Osteoblast (primary cell): ENCODE measurements around the gene COMMD10. TPM values are rescaled to one million over a fixed set of nuclear protein-coding genes. Genes with fewer than 3 reads are reported as not detected.

Experiments
- DNase-seq: peaks from one replicate; pipeline ENCODE4 v3.0.0; 2011; ENCODE audit warnings: low spot score, mixed read lengths; ENCODE audit not compliant: insufficient read length; ENCODE audit errors: missing footprints
- H2AFZ ChIP-seq: 2 replicates; pipeline ENCODE4 v1.6.0; 2011; ENCODE audit warnings: mild to moderate bottlenecking, low read length
- H3K27ac ChIP-seq: 2 replicates; pipeline ENCODE4 v1.5.1; 2011; ENCODE audit warnings: mild to moderate bottlenecking, low read depth, low read length, moderate library complexity
- H3K27me3 ChIP-seq: 2 replicates; pipeline ENCODE4 v1.6.0; 2012; ENCODE audit warnings: mild to moderate bottlenecking, control low read depth, inconsistent platforms, low read length, moderate library complexity; ENCODE audit not compliant: insufficient read depth
- H3K36me3 ChIP-seq: 2 replicates; pipeline ENCODE4 v1.5.1; 2011; ENCODE audit warnings: mild to moderate bottlenecking, low read length, control low read depth, moderate library complexity; ENCODE audit not compliant: insufficient read depth
- H3K4me1 ChIP-seq: 2 replicates; pipeline ENCODE4 v1.5.1; 2011; ENCODE audit warnings: mild to moderate bottlenecking, low read length, control low read depth, moderate library complexity; ENCODE audit not compliant: insufficient read depth
- H3K4me2 ChIP-seq: 2 replicates; pipeline ENCODE4 v1.6.0; 2011; ENCODE audit warnings: mild to moderate bottlenecking, low read length; ENCODE audit not compliant: insufficient read depth
- H3K4me3 ChIP-seq: fragments of 200-600 bp; sonication (generic); 3 replicates; pipeline ENCODE4 v1.5.1; 2012; ENCODE audit warnings: mild to moderate bottlenecking, low read length, inconsistent platforms; ENCODE audit not compliant: insufficient read depth
- H3K79me2 ChIP-seq: 2 replicates; pipeline ENCODE4 v1.6.0; 2012; ENCODE audit warnings: mild to moderate bottlenecking, low read length, control low read depth, inconsistent platforms; ENCODE audit not compliant: insufficient read depth
- H3K9me3 ChIP-seq: 2 replicates; pipeline ENCODE4 v1.5.1; 2011; ENCODE audit warnings: low read depth, low read length, control low read depth
- H4K20me1 ChIP-seq: 2 replicates; pipeline ENCODE4 v1.6.0; 2012; ENCODE audit warnings: mild to moderate bottlenecking, low read length, control low read depth; ENCODE audit not compliant: insufficient read depth
- total RNA-seq: library from RNA; depleted of rRNA; stranded (reverse); fragments of >200 nt; gene quantifications from 2 replicates; pipeline ENCODE4 v1.2.3, GENCODE V29; 2012
- TF ChIP-seq, protein P1 (sequence below): IDR thresholded peaks from 2 replicates; pipeline ENCODE4 v1.5.1; 2011; ENCODE audit warnings: mild to moderate bottlenecking, low read depth, low read length, moderate library complexity; ENCODE audit errors: extremely low read depth

Gene COMMD10
- total RNA-seq, 1 donor, result 29.7 TPM

- no peak overlapping the region for H2AFZ ChIP-seq
- H3K79me2 ChIP-seq, result no peaks in the 10 kb centered on the region
- no peak overlapping the region for H3K27ac ChIP-seq
- H3K4me3 ChIP-seq, result no peak overlapping the region
- no peak for DNase-seq
- H3K9me3 ChIP-seq, result no peaks in the 10 kb centered on the region
- no peak overlapping the region for H3K4me2 ChIP-seq
- TF ChIP-seq, protein P1, sequence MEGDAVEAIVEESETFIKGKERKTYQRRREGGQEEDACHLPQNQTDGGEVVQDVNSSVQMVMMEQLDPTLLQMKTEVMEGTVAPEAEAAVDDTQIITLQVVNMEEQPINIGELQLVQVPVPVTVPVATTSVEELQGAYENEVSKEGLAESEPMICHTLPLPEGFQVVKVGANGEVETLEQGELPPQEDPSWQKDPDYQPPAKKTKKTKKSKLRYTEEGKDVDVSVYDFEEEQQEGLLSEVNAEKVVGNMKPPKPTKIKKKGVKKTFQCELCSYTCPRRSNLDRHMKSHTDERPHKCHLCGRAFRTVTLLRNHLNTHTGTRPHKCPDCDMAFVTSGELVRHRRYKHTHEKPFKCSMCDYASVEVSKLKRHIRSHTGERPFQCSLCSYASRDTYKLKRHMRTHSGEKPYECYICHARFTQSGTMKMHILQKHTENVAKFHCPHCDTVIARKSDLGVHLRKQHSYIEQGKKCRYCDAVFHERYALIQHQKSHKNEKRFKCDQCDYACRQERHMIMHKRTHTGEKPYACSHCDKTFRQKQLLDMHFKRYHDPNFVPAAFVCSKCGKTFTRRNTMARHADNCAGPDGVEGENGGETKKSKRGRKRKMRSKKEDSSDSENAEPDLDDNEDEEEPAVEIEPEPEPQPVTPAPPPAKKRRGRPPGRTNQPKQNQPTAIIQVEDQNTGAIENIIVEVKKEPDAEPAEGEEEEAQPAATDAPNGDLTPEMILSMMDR, result no peak
- H3K27me3 ChIP-seq, result peaks cover 4% of the 10 kb centered on the region
- no peaks in the 10 kb centered on the region for H4K20me1 ChIP-seq
- H3K4me1 ChIP-seq, result no peaks in the 10 kb centered on the region
- H3K36me3 ChIP-seq, result no peaks in the 10 kb centered on the region
These were observed 38.0 kb upstream of the COMMD10 start for GRCh38 chr5:116046823-116047222.

DNA sequence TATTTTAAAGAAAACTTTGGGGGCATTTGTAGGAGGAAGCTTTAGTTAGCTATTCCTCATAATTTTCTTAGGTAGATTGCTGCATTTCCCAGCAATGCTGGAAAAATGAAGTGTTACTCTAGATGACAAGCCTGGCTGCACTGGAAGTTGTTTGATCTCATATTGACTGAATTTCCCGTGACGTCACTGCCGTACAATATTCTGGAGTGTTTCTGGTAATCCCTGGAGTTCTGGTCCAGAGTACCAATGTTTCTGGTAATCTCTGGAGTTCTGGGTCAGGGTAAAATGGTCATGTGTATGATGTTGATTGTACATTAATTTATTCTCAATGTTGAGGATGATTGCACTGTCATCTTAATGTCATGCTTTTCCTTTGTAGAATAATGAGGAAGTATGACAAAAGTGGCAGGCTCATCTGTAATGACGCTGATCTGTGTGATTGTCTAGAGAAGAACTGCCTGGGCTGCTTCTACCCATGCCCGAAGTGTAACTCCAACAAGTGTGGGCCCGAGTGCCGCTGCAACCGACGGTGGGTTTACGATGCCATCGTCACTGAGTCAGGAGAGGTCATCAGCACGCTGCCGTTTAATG lies 26.4 kb upstream of the COMMD10 start:
- no peaks in the 10 kb centered on the region for H3K9me3 ChIP-seq

GRCh38 chr5:116062352-116062751 lies 22.5 kb upstream of the COMMD10 start:
- no peak for DNase-seq
- Histone ChIP-seq H3K27ac (no peak overlapping the region), H3K4me1 (no peaks in the 10 kb centered on the region), H4K20me1 (no peaks in the 10 kb centered on the region), H3K4me2 (no peak overlapping the region), H3K27me3 (peaks cover 18% of the 10 kb centered on the region), H3K79me2 (no peaks in the 10 kb centered on the region), H2AFZ (no peak overlapping the region), H3K9me3 (no peaks in the 10 kb centered on the region), H3K36me3 (no peaks in the 10 kb centered on the region), H3K4me3 (no peak overlapping the region)
- TF ChIP-seq, protein P1, result no peak

More for the DNA sequence above, 26.4 kb upstream of the COMMD10 start:
- Histone ChIP-seq H3K4me1 (no peaks in the 10 kb centered on the region), H3K27me3 (peaks cover 18% of the 10 kb centered on the region), H3K4me2 (no peak overlapping the region), H4K20me1 (no peaks in the 10 kb centered on the region), H3K27ac (no peak overlapping the region), H3K4me3 (no peak overlapping the region), H3K79me2 (no peaks in the 10 kb centered on the region), H2AFZ (no peak overlapping the region), H3K36me3 (no peaks in the 10 kb centered on the region)
- no peak for DNase-seq
- TF ChIP-seq, protein P1, result no peak

- Histone ChIP-seq H3K27ac (no peak overlapping the region), H3K4me3 (no peak overlapping the region), H3K4me2 (no peak overlapping the region), H3K4me1 (no peaks in the 10 kb centered on the region), H4K20me1 (no peaks in the 10 kb centered on the region), H2AFZ (no peak overlapping the region), H3K79me2 (no peaks in the 10 kb centered on the region), H3K36me3 (no peaks in the 10 kb centered on the region), H3K9me3 (no peaks in the 10 kb centered on the region), H3K27me3 (peaks cover 12% of the 10 kb centered on the region)
- TF ChIP-seq, protein P1, result no peak
- no peak for DNase-seq
These were observed 20.9 kb upstream of the COMMD10 start for GRCh38 chr5:116063950-116064349.
